ENCODE measurements around the gene ACTR5. TPM values are rescaled to one million over a fixed set of nuclear protein-coding genes. Genes with fewer than 3 reads are reported as not detected.

The ACTR5 gene
- total RNA-seq, 2 experiments from 2014 or later, result 9.4 to 9.9 TPM

DNA sequence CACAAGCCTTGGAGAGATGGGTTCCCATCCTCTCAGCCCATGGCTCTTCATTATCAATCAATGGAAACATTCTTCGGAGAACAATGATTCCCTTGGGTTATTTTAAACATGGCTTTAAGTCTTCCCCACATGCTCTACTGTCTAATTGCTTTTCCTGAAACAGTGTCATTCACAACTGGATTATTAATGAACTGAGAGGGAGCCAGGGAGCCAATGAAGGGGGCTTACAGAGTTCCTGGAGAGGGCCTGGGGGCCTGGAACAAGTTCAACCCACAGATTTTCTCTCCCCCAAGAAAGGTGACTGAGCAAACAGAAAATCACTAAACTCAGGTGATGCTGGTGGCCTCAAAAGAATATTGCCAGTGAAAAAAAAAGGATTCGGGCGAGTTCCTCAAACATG, 56.0 kb downstream of the ACTR5 start:
- CTCF ChIA-PET, result interaction anchor here (1.0 to 3.8 kb wide), 3 partner anchors 53 to 72 kb away, joined by 5 to 22 read pairs (median 14); no protein-coding TSS in a partner anchor
- peak overlapping the region; percentile 91 for H3K4me3 Mint-ChIP-seq
- peak overlapping the region; percentile 100 for H3K27ac Mint-ChIP-seq
- no peaks in the 10 kb centered on the region for H3K27me3 Mint-ChIP-seq
- POLR2A ChIA-PET, result interaction anchor here (1.5 to 7.1 kb wide), 11 partner anchors 14 to 122 kb away, joined by 3 to 125 read pairs (median 14); partner anchors contain the start of genes ACTR5 and FAM83D
- peaks cover 32% of the 10 kb centered on the region for H3K36me3 Mint-ChIP-seq (ENCODE audit: low read depth)
- H3K9me3 Mint-ChIP-seq, result no peaks in the 10 kb centered on the region
- no peak for DNase-seq
- H3K4me1 Mint-ChIP-seq, result peaks cover 64% of the 10 kb centered on the region

DNA sequence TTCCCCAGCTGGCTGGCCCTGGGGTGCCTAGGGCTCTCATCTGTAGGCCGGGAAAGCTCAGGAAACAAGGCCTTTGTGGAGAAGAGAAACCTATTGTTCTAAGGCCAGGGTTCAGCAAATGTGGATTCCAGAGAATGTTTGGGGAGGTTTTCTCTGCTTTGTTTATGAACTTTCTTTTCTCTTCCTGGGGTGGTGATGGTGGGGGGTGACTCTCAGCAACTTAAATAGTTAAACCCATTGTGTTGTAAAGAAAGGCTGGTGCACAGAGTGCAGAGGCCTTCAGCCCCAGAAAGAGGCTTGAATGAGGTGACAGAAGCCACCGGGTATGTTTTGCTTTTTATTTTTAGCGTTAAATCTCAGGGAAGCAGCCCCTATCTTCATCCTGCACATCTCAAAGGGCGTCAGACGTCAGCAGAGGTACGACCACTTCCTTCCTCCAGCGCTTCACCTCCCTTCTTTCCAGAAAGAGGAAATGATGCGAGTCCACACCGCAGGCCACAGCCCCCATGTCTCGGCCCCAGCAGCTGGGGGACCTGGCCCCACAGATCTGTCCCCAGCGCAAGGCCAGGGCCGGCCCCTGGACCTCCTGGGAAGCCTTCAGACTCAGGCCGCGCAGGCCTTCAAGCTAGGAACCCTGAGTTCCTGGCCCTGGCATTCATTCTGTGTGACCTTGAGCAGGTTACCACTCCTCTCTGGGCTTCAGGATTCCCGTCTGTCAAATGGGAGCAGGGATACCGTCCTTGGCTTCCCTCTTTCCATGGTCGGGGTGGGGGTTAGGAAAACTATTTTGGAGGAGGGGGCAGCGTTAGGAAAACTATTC, 56.6 kb downstream of the ACTR5 start:
- DNase-seq, result peak; percentile 88
- Mint-ChIP-seq H3K36me3 (ENCODE audit: low read depth) (peaks cover 37% of the 10 kb centered on the region), H3K9me3 (no peaks in the 10 kb centered on the region), H3K27me3 (no peaks in the 10 kb centered on the region), H3K4me3 (peak overlapping the region; percentile 91), H3K4me1 (peaks cover 65% of the 10 kb centered on the region), H3K27ac (peak overlapping the region; percentile 100)
- CTCF ChIA-PET, result interaction anchor here (0.7 to 3.8 kb wide), 14 partner anchors 17 to 359 kb away, joined by 3 to 22 read pairs (median 6); no protein-coding TSS in a partner anchor
- POLR2A ChIA-PET, result interaction anchor here (0.8 to 7.1 kb wide), 28 partner anchors 11 to 370 kb away, joined by 3 to 125 read pairs (median 5); partner anchors contain the start of genes ACTR5, DHX35, FAM83D and SNHG17

DNA sequence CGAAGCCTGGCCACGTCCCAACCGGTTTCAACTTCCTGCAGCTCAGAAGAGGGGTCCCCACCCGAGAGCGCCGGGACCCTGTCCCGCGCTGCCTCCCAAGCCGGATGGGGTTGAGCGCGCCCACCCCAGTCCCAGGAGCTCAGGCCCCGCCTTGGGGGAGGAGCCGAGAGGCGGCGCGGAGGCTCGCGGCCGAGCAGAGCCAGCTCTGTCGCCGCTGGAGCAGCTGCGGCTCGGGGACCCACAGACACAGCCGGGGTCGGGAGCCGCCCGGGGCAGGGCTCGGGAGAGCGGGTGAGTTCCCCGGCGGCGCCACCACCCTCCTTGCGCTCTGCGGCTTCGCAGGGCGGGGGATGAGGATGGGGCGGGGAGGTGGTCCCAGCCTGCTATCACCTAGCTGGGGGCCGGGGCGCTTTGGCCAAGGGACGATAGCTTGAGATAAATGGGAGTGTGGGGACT, 57.3 kb downstream of the ACTR5 start, which contains the start of gene PPP1R16B:
TSS of gene PPP1R16B (plus strand) at position 196 of the 456 bp plus-strand sequence. CDS start 30,229 bp downstream, outside the sequence.
- Mint-ChIP-seq H3K27ac (peak within 1 kb of the TSS; percentile 100), H3K27me3 (no peaks in the 10 kb centered on the region), H3K36me3 (ENCODE audit: low read depth) (peaks cover 43% of the 10 kb centered on the region), H3K4me3 (peak within 1 kb of the TSS; percentile 91), H3K4me1 (peaks cover 68% of the 10 kb centered on the region), H3K9me3 (no peaks in the 10 kb centered on the region)
- POLR2A ChIA-PET, result interaction anchor here (0.8 to 7.1 kb wide), 29 partner anchors 10 to 370 kb away, joined by 3 to 125 read pairs (median 5); partner anchors contain the start of genes ACTR5, DHX35, FAM83D and SNHG17
- CTCF ChIA-PET, result interaction anchor here (0.7 to 3.8 kb wide), 13 partner anchors 18 to 359 kb away, joined by 3 to 22 read pairs (median 6); no protein-coding TSS in a partner anchor
- peak; percentile 88 for DNase-seq

DNA sequence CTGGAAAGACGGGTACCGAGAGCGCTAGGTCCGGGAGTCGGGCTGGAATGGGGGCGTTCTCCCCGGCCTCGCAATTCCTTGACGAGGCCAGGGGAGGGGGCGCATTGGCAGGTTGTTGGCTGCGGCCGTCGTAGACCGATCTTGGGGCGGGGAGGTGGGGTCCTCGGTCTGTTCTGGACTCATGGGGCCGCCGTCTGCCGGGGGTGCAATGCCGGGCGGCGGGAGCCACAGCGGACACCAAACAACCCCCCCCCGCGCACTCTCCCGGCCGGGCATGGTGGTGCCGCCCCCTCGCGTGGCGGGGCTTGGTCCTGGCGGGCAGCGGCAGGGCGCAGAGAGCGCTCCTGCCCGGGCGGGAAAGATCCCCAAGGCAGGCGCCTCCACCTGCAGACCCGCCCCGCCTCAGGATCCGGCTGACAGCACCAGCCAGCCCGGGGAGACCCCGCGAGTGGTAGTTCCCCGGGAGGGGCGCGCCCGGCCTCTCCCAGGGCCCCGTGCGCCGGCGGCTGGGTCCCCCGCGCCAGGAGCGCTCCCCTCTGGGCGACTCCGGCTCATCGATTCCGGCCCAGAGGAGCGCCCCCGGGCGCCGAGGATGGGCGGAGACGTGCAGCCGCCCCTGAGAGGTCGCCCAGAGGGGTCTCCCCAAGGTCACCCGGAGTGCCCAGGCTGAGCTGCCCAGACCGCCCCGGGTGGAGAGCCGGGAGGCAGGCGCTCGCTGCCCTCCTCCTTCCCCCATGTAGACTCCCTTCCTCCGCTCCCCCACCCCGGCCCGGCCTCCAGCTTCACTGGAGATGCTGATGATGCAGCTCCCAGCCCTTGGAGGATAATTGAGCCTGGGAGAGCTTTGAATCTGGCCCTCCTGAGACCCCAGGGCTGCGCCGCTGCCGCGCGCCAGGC, 57.9 kb downstream of the ACTR5 start:
- CTCF ChIA-PET, result interaction anchor here (0.6 to 3.8 kb wide), 24 partner anchors 10 to 243 kb away, joined by 3 to 22 read pairs (median 4); no protein-coding TSS in a partner anchor

DNA sequence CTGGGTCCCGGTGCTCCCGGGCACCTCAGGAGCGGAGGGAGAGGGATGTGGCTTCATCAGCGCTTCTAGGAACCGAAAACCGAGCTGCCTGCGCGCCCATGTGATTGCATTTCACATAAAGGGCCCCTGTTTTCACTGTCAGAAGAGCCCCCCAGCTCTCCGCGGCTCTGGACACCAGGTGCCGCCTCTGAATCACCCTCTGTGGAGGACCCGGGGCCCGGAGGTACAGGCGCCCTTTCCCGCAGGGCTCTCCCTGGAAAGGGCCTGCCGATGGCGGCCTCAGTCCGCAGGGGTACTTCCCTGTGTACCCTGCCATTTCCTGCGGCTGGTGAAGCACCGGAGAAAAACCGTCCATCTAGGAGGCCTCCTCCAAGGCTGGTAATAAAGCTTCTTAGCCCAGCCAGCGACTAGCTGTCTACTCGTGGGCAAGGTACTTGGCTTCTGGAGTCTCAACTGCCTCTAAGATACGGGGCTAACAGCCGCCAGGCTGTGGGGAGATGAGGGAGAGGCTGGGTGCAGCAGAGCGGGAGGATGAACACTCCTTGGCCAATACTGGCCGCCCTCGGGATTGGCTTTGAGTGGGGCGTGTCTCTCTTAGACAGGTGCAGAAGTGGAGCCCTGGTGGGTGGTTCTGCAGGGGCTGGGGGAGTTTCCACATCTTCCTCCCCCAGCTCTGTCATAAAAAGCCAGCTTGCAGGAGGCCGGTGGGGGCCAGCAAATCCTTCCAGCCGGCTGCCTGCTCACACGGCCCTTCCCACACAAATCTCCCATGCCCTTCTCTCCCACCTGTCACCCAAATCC, 58.8 kb downstream of the ACTR5 start:
- peak overlapping the region; percentile 82 for H3K27ac Mint-ChIP-seq
- no peaks in the 10 kb centered on the region for H3K27me3 Mint-ChIP-seq
- CTCF ChIA-PET, result interaction anchor here (0.6 to 3.8 kb wide), 15 partner anchors 9 to 86 kb away, joined by 3 to 22 read pairs (median 3); no protein-coding TSS in a partner anchor
- H3K9me3 Mint-ChIP-seq, result no peaks in the 10 kb centered on the region
- peaks cover 74% of the 10 kb centered on the region for H3K4me1 Mint-ChIP-seq
- H3K36me3 Mint-ChIP-seq (ENCODE audit: low read depth), result peaks cover 57% of the 10 kb centered on the region
- H3K4me3 Mint-ChIP-seq, result peak overlapping the region; percentile 85
- peak; percentile 38 for DNase-seq
- POLR2A ChIA-PET, result interaction anchor here (0.7 to 7.1 kb wide), 19 partner anchors 9 to 154 kb away, joined by 3 to 125 read pairs (median 7); partner anchors contain the start of genes ACTR5 and FAM83D

More for the DNA sequence above, 57.9 kb downstream of the ACTR5 start:
- POLR2A ChIA-PET, result interaction anchor here (0.7 to 7.1 kb wide), 34 partner anchors 10 to 371 kb away, joined by 3 to 125 read pairs (median 4); partner anchors contain the start of genes ACTR5, DHX35, FAM83D and SNHG17
- H3K27ac Mint-ChIP-seq, result peak overlapping the region; percentile 100
- H3K4me1 Mint-ChIP-seq, result peaks cover 71% of the 10 kb centered on the region
- no peaks in the 10 kb centered on the region for H3K27me3 Mint-ChIP-seq
- H3K36me3 Mint-ChIP-seq (ENCODE audit: low read depth), result peaks cover 49% of the 10 kb centered on the region
- no peaks in the 10 kb centered on the region for H3K9me3 Mint-ChIP-seq
- peak; percentile 52 for DNase-seq
- peak overlapping the region; percentile 91 for H3K4me3 Mint-ChIP-seq

DNA sequence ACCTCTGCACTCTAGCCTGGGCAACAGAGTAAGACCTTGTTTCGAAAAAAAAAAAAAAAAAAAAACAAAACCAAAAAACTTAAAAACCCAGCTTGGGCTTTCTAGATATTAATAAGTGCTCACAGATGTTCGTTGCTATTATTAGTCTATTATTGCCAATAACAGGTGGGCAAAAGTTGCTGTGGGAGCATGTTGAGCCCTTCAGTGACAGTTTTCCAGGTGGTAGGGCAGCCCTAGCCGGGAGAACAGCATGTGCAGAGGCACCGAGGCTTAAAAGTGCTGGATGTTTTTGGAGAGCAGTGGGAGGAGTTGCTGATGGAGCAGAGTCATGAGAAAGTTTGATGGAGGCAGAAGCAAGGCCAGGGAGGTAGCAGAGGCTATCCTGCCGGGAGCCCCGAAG, 61.7 kb downstream of the ACTR5 start:
- peak overlapping the region; percentile 24 for H3K27ac Mint-ChIP-seq
- POLR2A ChIA-PET, result interaction anchor here (0.9 to 7.1 kb wide), 3 partner anchors 58 to 164 kb away, joined by 3 to 125 read pairs (median 74); partner anchors contain the start of gene ACTR5
- peaks cover 71% of the 10 kb centered on the region for H3K36me3 Mint-ChIP-seq (ENCODE audit: low read depth)
- no peaks in the 10 kb centered on the region for H3K9me3 Mint-ChIP-seq
- no peak for DNase-seq
- H3K27me3 Mint-ChIP-seq, result no peaks in the 10 kb centered on the region
- CTCF ChIA-PET, result interaction anchor here (1.1 to 2.5 kb wide), 4 partner anchors 30 to 83 kb away, joined by 3 to 6 read pairs (median 4); no protein-coding TSS in a partner anchor
- no peak overlapping the region for H3K4me3 Mint-ChIP-seq
- H3K4me1 Mint-ChIP-seq, result peaks cover 66% of the 10 kb centered on the region

DNA sequence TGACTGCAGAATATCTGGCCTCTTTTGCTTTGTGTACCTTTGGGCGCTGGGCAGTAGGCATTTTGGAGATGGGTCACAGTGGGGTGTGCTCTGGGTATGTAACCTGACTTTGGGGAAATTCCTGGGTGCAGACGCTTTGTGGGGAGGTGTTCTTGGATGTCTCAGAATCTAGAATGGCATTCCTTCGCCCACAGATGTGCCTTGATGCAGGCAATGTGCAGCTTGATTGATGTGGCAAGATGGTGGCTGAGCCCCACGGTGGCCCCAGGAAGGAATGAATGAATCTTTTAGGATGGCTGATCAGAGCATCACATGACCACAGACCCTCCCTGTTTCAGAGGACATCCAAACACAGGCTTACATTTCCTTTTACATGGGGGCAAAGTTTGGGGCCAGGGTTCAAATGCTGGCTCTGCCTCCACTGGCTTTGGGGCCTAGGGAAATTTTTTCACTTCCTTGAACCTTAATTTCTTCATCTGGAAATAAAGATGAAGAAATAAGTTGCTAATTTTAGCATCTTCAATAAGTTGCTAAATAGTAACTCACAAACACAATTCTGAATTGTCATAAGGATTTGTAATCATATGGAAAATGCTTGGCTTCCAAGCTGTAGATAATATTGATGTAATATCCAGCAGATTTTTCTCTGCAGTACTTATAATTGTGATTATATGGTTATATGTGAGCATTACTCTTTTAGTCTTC, 62.8 kb downstream of the ACTR5 start:
- no peak for DNase-seq
- CTCF ChIA-PET, result interaction anchor here (2.5 kb wide), 1 partner anchor 82 kb away, joined by 6 read pairs; no protein-coding TSS in a partner anchor
- peaks cover 73% of the 10 kb centered on the region for H3K4me1 Mint-ChIP-seq
- POLR2A ChIA-PET, result no interaction called here
- peaks cover 76% of the 10 kb centered on the region for H3K36me3 Mint-ChIP-seq (ENCODE audit: low read depth)
- H3K4me3 Mint-ChIP-seq, result no peak overlapping the region
- H3K27ac Mint-ChIP-seq, result peak overlapping the region; percentile 35
- H3K9me3 Mint-ChIP-seq, result no peaks in the 10 kb centered on the region
- no peaks in the 10 kb centered on the region for H3K27me3 Mint-ChIP-seq

DNA sequence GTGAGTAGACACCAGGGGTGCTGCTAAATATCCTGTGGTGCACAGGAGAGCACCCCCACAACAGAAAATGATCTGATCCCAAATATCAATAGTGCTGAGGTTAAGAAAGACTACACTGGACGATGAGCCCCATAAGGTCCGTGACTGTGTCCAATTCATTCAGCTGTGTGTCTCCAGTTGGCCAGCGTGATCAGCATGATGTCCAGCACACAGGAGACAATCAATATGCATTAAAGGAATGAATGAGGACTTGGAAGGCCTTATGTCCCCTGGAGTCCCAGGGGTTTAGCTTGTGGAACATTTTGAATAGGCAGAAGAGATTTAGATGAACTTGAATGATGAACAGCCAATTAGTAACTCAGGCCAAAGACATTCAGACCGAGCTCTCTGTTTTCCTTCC, 63.5 kb downstream of the ACTR5 start:
- Mint-ChIP-seq H3K4me1 (peaks cover 79% of the 10 kb centered on the region), H3K27me3 (no peaks in the 10 kb centered on the region), H3K27ac (peak overlapping the region; percentile 2), H3K9me3 (no peaks in the 10 kb centered on the region), H3K36me3 (ENCODE audit: low read depth) (peaks cover 78% of the 10 kb centered on the region), H3K4me3 (no peak overlapping the region)
- ChIA-PET POLR2A (no interaction called here), CTCF (no interaction called here)
- no peak for DNase-seq

DNA sequence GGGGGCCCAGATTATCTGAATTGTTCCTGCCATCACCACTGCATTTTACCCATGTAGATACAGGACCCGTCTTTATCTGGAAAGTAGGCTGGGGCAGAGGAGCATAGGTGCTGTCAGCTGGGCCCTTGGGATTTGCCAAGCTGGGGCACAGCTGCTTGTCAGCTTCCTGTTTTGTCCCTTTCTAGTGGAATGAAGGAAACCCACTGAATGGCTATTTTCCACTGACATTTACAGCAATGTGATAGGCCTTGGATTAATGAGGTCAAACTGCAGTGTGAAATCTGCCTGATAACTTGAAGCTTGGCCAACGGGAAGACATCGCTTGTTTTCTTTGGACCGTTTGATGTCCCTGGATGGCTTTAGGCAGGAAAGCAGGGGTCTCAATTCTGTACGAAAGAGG, 63.9 kb downstream of the ACTR5 start:
- Mint-ChIP-seq H3K27ac (no peak overlapping the region), H3K4me1 (peaks cover 81% of the 10 kb centered on the region), H3K9me3 (no peaks in the 10 kb centered on the region), H3K27me3 (no peaks in the 10 kb centered on the region), H3K4me3 (no peak overlapping the region), H3K36me3 (ENCODE audit: low read depth) (peaks cover 77% of the 10 kb centered on the region)
- DNase-seq, result no peak
- ChIA-PET POLR2A (no interaction called here), CTCF (no interaction called here)

DNA sequence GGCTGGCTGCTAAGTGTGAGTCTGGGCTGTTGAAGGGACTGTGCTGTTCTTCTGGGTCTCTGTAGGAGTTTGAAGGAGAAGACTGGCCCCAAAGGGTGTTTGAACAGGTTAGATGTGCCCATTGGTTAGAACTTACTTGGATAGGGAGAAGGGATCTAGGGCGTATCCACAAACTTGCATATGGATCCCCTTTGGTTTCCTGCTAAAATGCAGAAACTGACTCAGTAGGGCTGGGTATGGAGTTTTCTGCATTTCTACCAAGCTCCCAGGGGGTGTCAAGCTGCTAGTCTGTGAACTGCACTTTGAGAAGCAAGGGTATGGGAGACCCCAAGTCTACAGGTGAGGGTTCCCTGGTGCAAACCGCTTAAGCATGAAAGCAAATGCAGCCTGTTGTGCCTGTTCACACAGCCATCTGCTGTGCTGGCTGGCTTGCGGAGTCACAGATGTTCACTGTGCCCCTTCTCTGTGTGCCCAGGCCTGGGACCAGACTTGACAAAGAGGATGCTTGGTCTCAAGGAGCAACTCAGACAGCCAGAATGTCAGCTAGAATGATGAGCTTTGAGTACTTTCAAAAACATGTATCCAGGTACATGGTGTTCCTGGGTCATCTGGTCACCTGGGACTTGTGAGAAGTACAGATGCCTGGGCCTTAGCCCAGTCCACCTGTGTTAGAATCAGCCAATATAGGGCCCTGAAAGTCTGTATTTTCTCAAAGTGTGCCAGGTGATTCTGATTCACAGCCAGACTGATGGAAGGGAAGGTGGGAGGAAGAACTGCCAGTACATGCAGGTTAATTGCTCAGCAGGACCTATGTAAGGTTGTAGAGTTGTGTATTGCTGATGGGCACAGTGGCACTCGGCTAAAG, 64.7 kb downstream of the ACTR5 start:
- no peak overlapping the region for H3K27ac Mint-ChIP-seq
- POLR2A ChIA-PET, result no interaction called here

More for the DNA sequence above, 64.7 kb downstream of the ACTR5 start:
- DNase-seq, result no peak
- Mint-ChIP-seq H3K36me3 (ENCODE audit: low read depth) (peaks cover 71% of the 10 kb centered on the region), H3K9me3 (no peaks in the 10 kb centered on the region), H3K4me1 (peaks cover 79% of the 10 kb centered on the region), H3K27me3 (no peaks in the 10 kb centered on the region), H3K4me3 (no peak overlapping the region)
- CTCF ChIA-PET, result no interaction called here
